CD4-positive, CD25-positive, alpha-beta regulatory T cell (primary cell): ENCODE data around the gene PRRT1B. TPM values are rescaled to one million over a fixed set of nuclear protein-coding genes. Genes with fewer than 3 reads are reported as not detected.
A peak's percentile ranks its signal among the peaks of the same experiment; 100 is the strongest.

ENCODE experiments used
- ATAC-seq, 2 donors: fragments of 150-1000 bp; cut with Tn5 transposase; one replicate each; pipeline ENCODE4 v1.10.0; 2021; ENCODE audit warnings: low read depth in 2 of 2, moderate number of reproducible peaks in 2 of 2, moderate library complexity in 1 of 2
- DNase-seq, 3 donors: peaks; one replicate each; pipeline versions ENCODE4 v3.0.0 to v3.0.0-alpha.2; 2012 to 2022; ENCODE audit warnings: mixed read lengths in 1 of 3
- H3K27ac ChIP-seq: one replicate; pipeline ENCODE4 v1.7.0; 2013; ENCODE audit warnings: mild to moderate bottlenecking, low read length; ENCODE audit not compliant: insufficient read depth, poor library complexity, severe bottlenecking
- H3K27me3 ChIP-seq: one replicate; pipeline ENCODE4 v1.7.0; 2013; ENCODE audit warnings: low read length; ENCODE audit not compliant: control insufficient read depth, insufficient read depth
- H3K36me3 ChIP-seq: one replicate; pipeline ENCODE4 v1.7.0; 2013; ENCODE audit warnings: mild to moderate bottlenecking, low read length, moderate library complexity; ENCODE audit not compliant: control insufficient read depth, insufficient read depth
- H3K4me1 ChIP-seq: 2 replicates; pipeline ENCODE4 v1.7.0; 2013; ENCODE audit warnings: mild to moderate bottlenecking, low read length; ENCODE audit not compliant: insufficient read depth, control insufficient read depth, poor library complexity, severe bottlenecking
- H3K4me3 ChIP-seq: one replicate; pipeline ENCODE4 v1.7.0; 2013; ENCODE audit warnings: low read depth, mild to moderate bottlenecking, low read length, moderate library complexity
- H3K9me3 ChIP-seq, 2 experiments: 1 replicate in 1 of 2; 2 replicates in 1 of 2; pipeline ENCODE4 v1.7.0; 2013; ENCODE audit warnings: low read length in 2 of 2, mild to moderate bottlenecking in 1 of 2, moderate library complexity in 1 of 2; ENCODE audit not compliant: control insufficient read depth in 2 of 2
- H3K27ac Mint-ChIP-seq, 3 donors: one replicate each; pipeline ENCODE4 v1.8.0; 2020 to 2022; ENCODE audit warnings: mild to moderate bottlenecking in 3 of 3, mixed read lengths in 3 of 3, moderate library complexity in 2 of 3
- H3K27me3 Mint-ChIP-seq: one replicate; pipeline ENCODE4 v1.8.0; 2022; ENCODE audit warnings: mild to moderate bottlenecking, mixed read lengths
- H3K36me3 Mint-ChIP-seq: one replicate; pipeline ENCODE4 v1.8.0; 2020; ENCODE audit warnings: mixed read lengths
- H3K4me1 Mint-ChIP-seq, 4 donors: one replicate each; pipeline ENCODE4 v1.8.0; 2020 to 2022; ENCODE audit warnings: mixed read lengths in 4 of 4, mild to moderate bottlenecking in 1 of 4
- H3K4me3 Mint-ChIP-seq, 4 donors: one replicate each; pipeline ENCODE4 v1.8.0; 2020 to 2022; ENCODE audit warnings: mild to moderate bottlenecking in 4 of 4, mixed read lengths in 4 of 4, moderate library complexity in 3 of 4
- H3K9me3 Mint-ChIP-seq, 7 donors: one replicate each; pipeline ENCODE4 v1.8.0; 2020 to 2022; ENCODE audit warnings: mixed read lengths in 7 of 7, mild to moderate bottlenecking in 3 of 7, moderate library complexity in 2 of 7
- polyA plus RNA-seq, 4 donors: library from polyadenylated mRNA; unstranded; fragments of 300-500 nt; fragmentation: Illumina TruSeq; gene quantifications; one replicate each; pipeline ENCODE4 v1.2.3, GENCODE V29; 2021
- total RNA-seq: library from RNA; stranded (reverse); gene quantifications from one replicate; pipeline ENCODE4 v1.2.3, GENCODE V29; 2022

PRRT1B gene
- total and polyA plus RNA-seq, 5 donors from 2014 or later, result not detected

- Mint-ChIP-seq H3K36me3 (peaks cover 24% of the 10 kb centered on the region), H3K27ac (no peak overlapping the region), H3K9me3 (no peaks in the 10 kb centered on the region)
Observed at GRCh38 chr9:131575946-131576853, 30.9 kb downstream of the PRRT1B start.

DNA sequence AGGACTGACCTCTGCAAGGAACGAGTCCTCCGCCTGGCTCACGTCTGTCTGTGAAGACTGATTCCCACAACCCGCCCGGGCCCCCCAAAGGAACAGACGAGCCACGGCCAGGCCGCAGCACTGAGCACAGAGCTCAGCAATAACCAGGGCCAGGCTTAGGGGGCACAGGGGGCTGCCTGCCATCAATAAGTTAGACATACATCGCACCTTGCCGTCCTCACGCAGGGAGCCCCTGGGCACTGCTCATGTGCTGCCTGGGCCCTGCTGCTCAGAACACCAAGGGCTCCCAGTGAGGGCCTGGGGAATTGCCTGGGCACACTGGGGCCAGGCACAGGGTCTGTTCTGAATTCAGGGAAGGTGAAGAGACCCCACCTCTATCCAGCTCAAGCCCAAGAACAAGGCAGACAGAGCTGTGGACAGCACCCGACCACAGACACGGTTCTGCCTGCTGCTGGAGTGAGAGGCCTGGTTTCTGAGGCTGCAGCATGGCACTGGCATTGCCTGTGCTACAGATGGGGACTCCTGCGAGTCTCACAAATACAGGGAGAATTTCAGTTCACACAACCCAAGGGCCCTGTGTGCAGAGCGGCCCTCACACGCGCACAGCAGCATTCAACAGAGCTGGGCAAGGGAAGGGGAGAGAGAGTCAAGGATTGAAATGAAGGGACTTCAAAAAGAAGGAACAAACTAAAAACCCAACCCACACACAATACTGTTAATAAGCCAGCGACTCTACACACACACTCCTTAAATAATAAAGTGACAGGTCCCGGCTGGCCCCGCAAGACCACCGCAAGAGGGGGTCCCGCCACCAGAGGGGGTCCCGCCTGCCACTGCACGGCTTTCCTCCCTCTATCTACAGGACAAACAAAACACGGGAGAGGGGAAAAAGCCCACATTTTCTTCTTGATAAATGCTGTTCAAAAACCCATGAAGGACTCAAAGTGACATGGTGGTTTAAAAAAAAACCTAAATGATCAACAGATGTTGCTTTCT is 32.0 kb downstream of the PRRT1B start:
- peaks cover 0 to 27% (median 8%) of the 10 kb centered on the region in 4 donors for H3K4me1 Mint-ChIP-seq
- H3K4me1 ChIP-seq, result peaks cover 18% of the 10 kb centered on the region

More at GRCh38 chr9:131575946-131576853, 30.9 kb downstream of the PRRT1B start:
- no peaks in the 10 kb centered on the region for H3K27me3 ChIP-seq
- peaks cover 28% of the 10 kb centered on the region for H3K36me3 ChIP-seq
- ATAC-seq (no peak), DNase-seq (no peak)
- H3K4me3 ChIP-seq, result no peak overlapping the region
- no peaks in the 10 kb centered on the region for H3K27me3 Mint-ChIP-seq
- no peak overlapping the region for H3K27ac ChIP-seq
- no peak overlapping the region for H3K4me3 Mint-ChIP-seq
- peaks cover 18% of the 10 kb centered on the region for H3K4me1 ChIP-seq
- peaks cover 0 to 22% (median 6%) of the 10 kb centered on the region in 4 donors for H3K4me1 Mint-ChIP-seq
- no peaks in the 10 kb centered on the region for H3K9me3 ChIP-seq

GRCh38 chr9:131578021-131578420 is 32.7 kb downstream of the PRRT1B start:
- Histone ChIP-seq H3K36me3 (peaks cover 37% of the 10 kb centered on the region), H3K27me3 (no peaks in the 10 kb centered on the region), H3K9me3 (no peaks in the 10 kb centered on the region), H3K4me1 (peaks cover 18% of the 10 kb centered on the region), H3K4me3 (no peak overlapping the region), H3K27ac (peak overlapping the region; percentile 67)
- ATAC-seq (no peak), DNase-seq (no peak)
- H3K4me3 Mint-ChIP-seq, result peak overlapping the region; percentile 16 to 69 (median 36)
- H3K9me3 Mint-ChIP-seq, result no peaks in the 10 kb centered on the region
- H3K36me3 Mint-ChIP-seq, result peaks cover 22% of the 10 kb centered on the region
- H3K27me3 Mint-ChIP-seq, result no peaks in the 10 kb centered on the region
- H3K4me1 Mint-ChIP-seq, result peaks cover 0 to 28% (median 8%) of the 10 kb centered on the region in 4 donors
- H3K27ac Mint-ChIP-seq, result peak overlapping the region; percentile 85 to 94 (median 93)

More for the DNA sequence above, 32.0 kb downstream of the PRRT1B start:
- DNase-seq (no peak), ATAC-seq (no peak)
- H3K4me3 ChIP-seq, result no peak overlapping the region
- peaks cover 27% of the 10 kb centered on the region for H3K36me3 Mint-ChIP-seq
- peak overlapping the region; percentile 67 for H3K27ac ChIP-seq
- H3K9me3 Mint-ChIP-seq, result no peaks in the 10 kb centered on the region
- H3K27ac Mint-ChIP-seq, result peak overlapping the region; percentile 90 to 94 (median 93)
- H3K27me3 Mint-ChIP-seq, result no peaks in the 10 kb centered on the region
- H3K27me3 ChIP-seq, result no peaks in the 10 kb centered on the region
- H3K9me3 ChIP-seq, result no peaks in the 10 kb centered on the region
- peak overlapping the region in 2 of 4 donors; percentile 44 to 69 for H3K4me3 Mint-ChIP-seq
- peaks cover 31% of the 10 kb centered on the region for H3K36me3 ChIP-seq

DNA sequence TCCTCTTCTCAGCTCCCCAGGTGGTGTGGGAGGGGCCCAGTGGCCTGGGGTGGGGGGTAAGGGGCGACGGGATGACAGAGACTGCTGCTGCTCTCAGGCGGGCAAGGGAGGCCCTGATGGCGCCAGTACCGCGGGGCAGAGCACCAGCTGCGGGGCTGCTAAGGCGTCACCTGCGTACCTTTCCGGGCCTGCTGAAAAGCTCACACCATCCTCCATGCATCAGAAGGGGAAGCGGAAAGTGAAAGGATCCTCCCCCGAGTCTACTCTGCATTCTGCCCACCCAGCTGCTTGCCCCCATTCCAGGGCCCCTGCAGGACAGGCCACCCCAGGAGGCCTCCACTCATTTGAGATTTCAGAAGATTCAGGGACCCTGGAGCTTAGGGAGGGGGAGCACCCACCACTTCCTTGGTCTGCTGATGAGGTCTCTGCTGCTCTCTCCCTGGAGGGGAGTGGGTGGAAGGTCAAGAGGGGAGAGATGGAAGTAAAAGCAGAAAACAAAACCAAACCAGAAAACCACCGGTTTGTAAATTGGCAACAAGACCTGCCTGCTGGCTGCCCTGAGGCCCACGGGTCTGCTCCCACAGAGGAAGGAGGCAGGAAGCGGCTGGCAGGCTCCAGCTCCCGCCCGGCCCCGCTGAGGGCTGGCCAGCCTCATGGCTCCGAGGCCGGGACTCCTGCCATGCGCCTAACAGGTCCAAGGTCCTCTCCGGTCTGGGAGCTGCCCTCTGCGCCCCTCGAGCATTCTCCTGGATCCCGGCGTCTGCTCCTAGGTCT is 33.6 kb downstream of the PRRT1B start:
- Histone ChIP-seq H3K4me1 (peaks cover 27% of the 10 kb centered on the region), H3K9me3 (no peaks in the 10 kb centered on the region), H3K4me3 (no peak overlapping the region), H3K27ac (peak overlapping the region; percentile 67), H3K36me3 (peaks cover 40% of the 10 kb centered on the region), H3K27me3 (no peaks in the 10 kb centered on the region)
- peaks cover 0 to 36% (median 9%) of the 10 kb centered on the region in 4 donors for H3K4me1 Mint-ChIP-seq
- H3K36me3 Mint-ChIP-seq, result peaks cover 22% of the 10 kb centered on the region
- peak overlapping the region; percentile 93 to 97 (median 94) for H3K27ac Mint-ChIP-seq
- peak in 2 of 3 donors; percentile 63 to 79 for DNase-seq
- peak; percentile 84 to 88 for ATAC-seq
- peak overlapping the region; percentile 53 to 80 (median 69) for H3K4me3 Mint-ChIP-seq
- H3K27me3 Mint-ChIP-seq, result no peaks in the 10 kb centered on the region
- no peaks in the 10 kb centered on the region for H3K9me3 Mint-ChIP-seq

DNA sequence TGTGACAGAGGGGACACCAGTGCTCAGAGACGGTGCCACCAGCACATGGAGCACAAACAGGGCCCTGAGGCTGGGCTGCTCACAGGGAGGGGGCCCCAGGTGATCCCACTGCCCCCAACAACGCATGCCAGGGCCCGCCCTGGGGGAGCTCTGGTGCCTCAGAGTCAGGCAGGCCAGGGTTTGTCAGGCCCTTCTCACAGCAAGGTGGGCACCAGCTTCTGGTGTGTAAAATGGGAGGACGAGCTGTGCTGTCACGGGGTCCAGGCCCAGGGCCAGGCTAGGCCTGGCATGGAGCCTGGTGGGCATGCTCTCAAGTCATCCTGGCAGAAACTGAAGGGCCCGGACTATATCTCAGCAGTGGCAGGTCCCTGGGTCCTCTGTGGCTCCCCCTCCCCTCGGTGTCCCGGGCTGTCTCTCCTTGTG is 34.5 kb downstream of the PRRT1B start:
- Mint-ChIP-seq H3K36me3 (peaks cover 22% of the 10 kb centered on the region), H3K9me3 (no peaks in the 10 kb centered on the region), H3K4me3 (peak overlapping the region in 2 of 4 donors; percentile 61 to 73)

GRCh38 chr9:131580358-131580757 is 35.0 kb downstream of the PRRT1B start:
- H3K9me3 Mint-ChIP-seq, result no peaks in the 10 kb centered on the region
- peak overlapping the region in 2 of 3 donors; percentile 59 to 92 for H3K27ac Mint-ChIP-seq
- H3K9me3 ChIP-seq, result no peaks in the 10 kb centered on the region
- no peaks in the 10 kb centered on the region for H3K27me3 ChIP-seq
- H3K27me3 Mint-ChIP-seq, result no peaks in the 10 kb centered on the region
- ATAC-seq, result no peak
- peak overlapping the region in 1 of 4 donors; percentile 68 for H3K4me3 Mint-ChIP-seq
- peaks cover 41% of the 10 kb centered on the region for H3K4me1 ChIP-seq
- peaks cover 24% of the 10 kb centered on the region for H3K36me3 Mint-ChIP-seq
- peaks cover 42% of the 10 kb centered on the region for H3K36me3 ChIP-seq
- peaks cover 3 to 47% (median 17%) of the 10 kb centered on the region in 4 donors for H3K4me1 Mint-ChIP-seq
- no peak for DNase-seq
- H3K4me3 ChIP-seq, result no peak overlapping the region
- no peak overlapping the region for H3K27ac ChIP-seq

More for the DNA sequence above, 34.5 kb downstream of the PRRT1B start:
- H3K27me3 Mint-ChIP-seq, result no peaks in the 10 kb centered on the region
- Histone ChIP-seq H3K9me3 (no peaks in the 10 kb centered on the region), H3K36me3 (peaks cover 41% of the 10 kb centered on the region), H3K27me3 (no peaks in the 10 kb centered on the region), H3K27ac (peak overlapping the region; percentile 67), H3K4me3 (no peak overlapping the region), H3K4me1 (peaks cover 36% of the 10 kb centered on the region)
- DNase-seq (no peak), ATAC-seq (no peak)
- peak overlapping the region; percentile 59 to 93 (median 92) for H3K27ac Mint-ChIP-seq
- peaks cover 0 to 42% (median 12%) of the 10 kb centered on the region in 4 donors for H3K4me1 Mint-ChIP-seq
